ENCODE data around the gene TNS4. TPM values are rescaled to one million over a fixed set of nuclear protein-coding genes. Genes with fewer than 3 reads are reported as not detected.

Gene TNS4
- total RNA-seq, 1 donor from 2014 or later = 14.0 TPM

GRCh38 chr17:40536295-40537171 is 35.1 kb upstream of the TNS4 start:
- intact Hi-C loops (cut with micrococcal nuclease) = no loop called here

- intact Hi-C loops (cut with micrococcal nuclease) = no loop called here
Measured at GRCh38 chr17:40535924-40536294, 34.5 kb upstream of the TNS4 start.

DNA sequence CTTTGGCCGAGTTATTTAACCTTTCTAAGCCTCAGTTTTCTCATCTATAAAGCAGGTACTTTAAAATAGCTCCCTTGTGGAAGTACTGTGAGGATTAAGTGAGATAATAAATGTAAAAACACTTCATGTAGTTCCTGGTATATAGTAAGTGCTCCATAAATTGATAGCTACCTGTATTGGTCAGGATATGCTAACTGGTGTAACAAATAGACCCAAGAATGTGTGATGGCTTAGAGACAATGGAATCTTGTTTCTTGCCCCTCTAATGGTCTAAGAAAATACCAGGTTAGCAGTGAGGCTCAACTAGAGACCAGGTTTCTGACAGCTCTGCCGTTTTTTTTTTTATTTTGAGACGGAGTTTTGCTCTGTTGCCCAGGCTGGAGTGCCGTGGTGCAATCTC is 34.0 kb upstream of the TNS4 start:
- intact Hi-C loops (cut with micrococcal nuclease) = no loop called here

DNA sequence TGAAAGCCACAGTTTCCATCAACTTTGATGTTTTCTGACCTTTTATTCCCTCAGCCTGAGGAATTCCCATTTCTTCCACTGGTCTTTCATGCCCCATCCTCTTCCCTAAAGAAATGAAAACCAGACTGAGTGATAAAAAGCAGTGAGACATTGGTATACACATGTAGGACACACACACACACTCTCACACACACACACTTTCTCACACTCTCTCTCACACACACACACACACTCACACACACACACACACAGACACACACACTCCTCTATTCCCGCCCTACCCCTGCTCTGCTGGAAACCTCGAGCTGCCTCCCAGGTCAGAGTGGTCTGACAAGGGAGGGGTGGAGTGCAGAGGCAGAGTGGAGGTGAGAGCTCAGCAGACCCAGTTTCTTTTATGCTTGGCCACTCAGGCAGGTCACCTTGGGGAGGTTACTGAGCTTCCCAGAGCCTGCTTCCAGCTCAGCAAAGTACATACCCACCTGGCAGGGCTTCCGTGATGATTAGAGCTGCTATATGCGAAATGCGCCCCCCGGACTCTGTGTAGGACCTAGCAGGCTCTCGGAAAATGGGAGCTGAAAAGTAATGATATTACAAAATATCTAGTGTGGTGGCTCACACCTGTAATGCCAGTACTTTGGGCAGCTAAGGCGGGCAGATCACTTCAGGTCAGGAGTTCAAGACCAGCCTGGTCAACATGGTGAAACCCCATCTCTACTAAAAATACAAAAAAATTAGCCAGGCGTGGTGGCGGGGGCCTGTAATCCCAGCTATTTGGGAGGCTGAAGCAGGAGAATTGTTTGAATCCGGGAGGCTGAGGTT is 33.2 kb upstream of the TNS4 start:
- intact Hi-C loops (cut with micrococcal nuclease) = no loop called here

DNA sequence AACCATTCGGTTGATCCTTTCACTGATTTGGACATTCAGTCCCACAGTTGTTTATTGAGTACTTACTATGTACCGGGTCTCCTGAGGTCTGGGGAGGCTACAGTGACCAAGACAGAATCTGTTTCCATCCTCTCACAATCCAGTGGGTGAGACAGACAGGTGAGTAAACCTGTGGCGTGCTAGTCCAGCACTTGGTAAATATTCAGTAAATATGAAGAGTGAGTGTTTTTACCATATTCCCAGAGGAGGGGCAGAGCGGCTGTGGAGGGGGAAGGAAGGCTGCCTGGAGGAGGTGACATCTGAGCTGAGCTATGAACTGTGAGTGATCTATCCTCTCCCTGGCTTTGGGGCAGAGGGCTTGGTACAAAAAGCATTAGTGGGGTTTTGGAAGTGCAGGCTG is 32.5 kb upstream of the TNS4 start:
- intact Hi-C loops (cut with micrococcal nuclease) = loop anchor here (1.0 to 2.0 kb wide), 7 partner anchors 17 to 176 kb away; partner anchors contain the start of gene TOP2A

DNA sequence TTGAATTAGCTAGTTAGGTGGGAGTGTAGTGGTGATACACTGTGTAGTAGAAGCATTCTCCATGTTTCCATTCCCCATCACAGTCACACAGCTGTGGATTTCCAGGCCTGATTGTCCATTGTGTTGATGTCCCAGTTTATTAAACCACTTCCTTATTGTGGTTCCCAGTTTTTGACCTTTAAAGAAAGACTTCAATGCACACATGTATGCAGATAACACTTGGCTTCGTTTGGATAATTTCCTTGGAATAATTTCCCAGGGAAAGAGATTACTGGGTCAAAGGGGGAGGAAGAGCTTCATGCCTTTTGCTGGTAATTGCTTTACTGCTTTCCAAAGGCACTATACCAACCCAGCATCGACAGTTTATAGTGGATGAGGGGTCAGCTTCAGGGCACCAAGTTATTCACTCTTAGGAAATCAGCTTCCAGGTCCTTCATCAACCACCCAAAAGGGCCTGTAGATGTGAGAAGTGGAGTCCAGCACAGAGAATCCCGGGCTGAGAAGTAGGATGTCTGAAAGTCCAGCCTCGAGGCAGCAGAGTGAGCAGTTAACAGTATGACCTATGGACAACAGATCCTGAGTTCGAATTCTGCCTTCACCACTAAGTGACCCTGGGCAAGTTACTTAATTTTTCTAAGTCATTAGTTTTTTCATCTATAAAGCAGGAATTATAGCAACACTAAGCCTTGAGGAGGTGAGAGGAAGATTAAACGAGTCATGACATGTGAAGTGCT is 31.3 kb upstream of the TNS4 start:
- intact Hi-C loops (cut with micrococcal nuclease) = loop anchor here (1.0 to 2.0 kb wide), 7 partner anchors 15 to 174 kb away; partner anchors contain the start of gene TOP2A

DNA sequence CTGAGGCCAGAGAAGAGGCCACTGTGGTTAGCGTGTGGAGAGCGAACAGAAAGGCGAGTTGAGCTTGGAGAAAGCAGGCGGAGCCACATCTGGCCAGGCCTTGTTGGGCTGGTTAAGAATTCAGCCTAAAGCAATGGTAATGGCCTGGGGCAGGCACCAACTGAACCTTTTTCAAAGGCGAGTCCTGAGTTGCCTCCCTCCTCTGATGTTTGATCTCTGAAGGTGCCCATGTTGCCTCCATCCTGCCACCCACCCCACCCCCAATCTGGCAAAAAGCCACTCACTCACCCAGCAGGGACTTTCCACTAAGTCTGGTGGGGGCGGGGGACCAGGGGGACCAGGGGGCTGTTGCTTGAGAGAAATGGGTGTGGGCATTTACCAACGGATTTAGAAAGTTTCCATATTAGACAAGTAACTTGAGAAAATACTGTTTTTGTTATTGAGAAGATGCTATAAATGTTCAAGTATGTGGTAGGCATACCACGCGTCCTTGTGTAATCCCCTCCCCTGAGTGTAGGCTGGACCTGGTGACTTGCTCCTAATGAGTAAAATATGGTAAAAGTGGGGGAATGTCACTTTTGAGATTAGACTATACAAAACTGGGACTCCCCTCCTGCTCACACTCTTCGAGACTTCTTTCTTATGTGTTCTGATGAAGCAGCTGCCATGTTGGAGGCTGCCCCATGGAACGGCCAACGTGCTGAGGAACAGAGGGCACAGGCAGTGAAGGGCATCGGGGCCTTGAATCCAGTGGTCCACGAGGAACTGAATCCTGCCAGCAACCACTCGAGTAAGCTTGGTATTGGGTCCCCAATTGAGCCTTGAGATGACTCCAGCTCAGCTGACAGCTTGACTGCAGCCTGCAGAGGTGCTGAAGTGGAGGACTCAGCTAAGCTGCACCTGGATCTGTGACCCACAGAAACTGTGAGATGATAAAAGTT is 29.9 kb upstream of the TNS4 start:
- intact Hi-C loops (cut with micrococcal nuclease) = no loop called here

GRCh38 chr17:40530531-40530994 is 29.1 kb upstream of the TNS4 start:
- intact Hi-C loops (cut with micrococcal nuclease) = no loop called here

GRCh38 chr17:40529991-40530390 is 28.6 kb upstream of the TNS4 start:
- intact Hi-C loops (cut with micrococcal nuclease) = no loop called here

- intact Hi-C loops (cut with micrococcal nuclease) = no loop called here
Measured at GRCh38 chr17:40528692-40529417, 27.4 kb upstream of the TNS4 start.

DNA sequence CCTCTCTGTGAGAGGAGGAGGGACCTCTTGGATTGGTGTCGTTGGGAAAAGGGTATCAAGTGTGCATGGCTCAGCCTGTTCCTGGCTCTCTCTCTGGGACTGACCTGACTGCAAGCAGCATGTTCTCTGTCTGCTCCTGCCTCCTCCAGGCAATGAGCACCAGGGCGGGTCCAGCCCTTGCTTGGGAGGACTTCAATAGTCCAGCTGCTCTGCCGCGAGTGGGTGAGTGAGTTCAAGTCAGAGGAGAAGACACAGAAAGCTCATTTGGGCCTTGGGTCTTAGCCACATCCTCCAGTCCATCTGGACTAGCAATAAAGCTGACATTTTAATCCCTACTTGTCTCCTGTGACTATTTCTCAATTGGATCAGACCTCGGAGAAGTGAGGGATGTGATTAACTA is 25.2 kb upstream of the TNS4 start:
- intact Hi-C loops (cut with micrococcal nuclease) = no loop called here

GRCh38 chr17:40525294-40525693 is 23.9 kb upstream of the TNS4 start:
- intact Hi-C loops (cut with micrococcal nuclease) = no loop called here

DNA sequence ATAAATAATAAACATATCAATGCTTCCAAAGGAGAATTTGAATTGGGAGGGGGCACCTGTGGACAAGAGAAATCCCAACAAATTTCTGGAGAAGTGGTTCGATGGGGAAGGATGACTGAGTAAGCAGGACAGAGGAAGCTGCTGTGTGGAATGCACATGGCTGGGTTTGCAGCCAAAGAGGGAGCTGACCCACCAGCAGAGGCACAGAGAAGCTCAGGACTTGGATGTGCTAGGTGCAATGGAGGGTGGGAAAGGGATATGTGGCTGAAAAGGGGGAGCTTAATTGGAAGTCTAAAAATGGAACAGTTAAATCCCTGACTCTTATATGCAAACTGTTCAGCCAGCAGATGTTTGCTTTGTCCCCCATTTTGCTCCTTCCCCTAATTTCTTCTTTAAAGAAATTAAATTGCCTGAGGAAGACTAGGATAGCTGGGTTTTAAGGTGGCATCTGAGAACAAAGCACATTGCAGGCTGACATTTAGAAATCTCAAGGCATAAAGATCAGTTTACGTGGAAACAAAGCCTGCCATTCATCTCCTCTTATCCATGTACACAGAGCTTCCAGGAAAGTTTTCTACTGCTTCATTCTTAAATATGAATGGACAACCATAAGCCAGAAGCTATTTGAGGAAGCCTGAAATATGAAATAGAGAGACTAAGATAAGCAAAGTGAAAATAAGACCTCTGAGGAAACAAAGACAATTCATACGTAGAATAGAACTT is 23.0 kb upstream of the TNS4 start:
- intact Hi-C loops (cut with micrococcal nuclease) = no loop called here

DNA sequence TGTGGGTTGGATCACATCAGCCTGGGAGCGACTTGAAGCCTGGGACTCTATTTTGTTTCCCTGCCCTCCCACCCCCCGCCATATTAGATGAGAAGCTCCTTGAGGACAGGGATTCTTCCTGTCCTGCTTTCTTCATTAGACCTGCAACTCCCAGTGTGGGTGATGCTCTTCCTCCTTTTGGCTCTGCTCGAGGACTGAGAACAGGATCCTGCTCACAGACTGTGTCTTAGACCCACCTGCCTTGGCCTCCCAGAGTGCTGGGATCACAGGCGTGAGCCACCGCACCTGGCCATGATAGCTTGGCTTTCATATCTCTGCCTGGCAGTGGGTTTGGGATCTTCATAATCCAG is 21.5 kb upstream of the TNS4 start:
- intact Hi-C loops (cut with micrococcal nuclease) = no loop called here

DNA sequence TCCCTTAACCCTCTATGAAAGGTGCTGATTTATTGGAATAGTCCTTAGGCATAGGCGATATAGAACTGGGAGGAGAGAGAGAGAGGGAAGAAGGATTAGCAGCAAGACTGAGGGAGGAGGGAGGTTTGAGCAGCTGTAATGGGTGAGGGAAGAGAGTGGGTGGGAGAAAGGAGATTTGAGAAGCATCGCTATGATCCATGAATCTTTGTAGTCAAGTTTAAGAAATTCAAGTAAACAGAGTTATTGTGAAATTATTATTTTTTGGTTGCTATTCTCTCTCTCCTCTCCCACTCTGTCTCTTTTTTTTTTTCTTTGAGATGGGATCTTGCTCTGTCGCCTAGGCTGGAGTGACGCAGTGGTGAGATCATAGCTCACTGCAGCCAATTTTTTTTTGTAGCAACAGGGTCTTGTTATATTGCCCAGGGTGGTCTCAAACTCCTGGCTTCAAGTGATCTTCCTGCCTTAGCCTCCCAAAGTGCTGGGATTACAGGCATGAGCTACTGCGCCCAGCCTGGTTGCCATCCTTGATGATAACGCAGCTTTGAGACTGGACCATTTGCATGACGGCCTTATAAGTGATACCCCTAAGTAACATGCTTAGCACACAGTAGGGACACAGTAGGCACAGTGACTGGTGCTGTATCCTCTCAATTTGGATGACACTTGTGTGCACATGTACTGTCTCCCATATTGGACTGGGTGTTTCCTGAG is 21.0 kb upstream of the TNS4 start:
- intact Hi-C loops (cut with micrococcal nuclease) = no loop called here

- intact Hi-C loops (cut with micrococcal nuclease) = no loop called here
Measured at GRCh38 chr17:40520991-40521453, 19.6 kb upstream of the TNS4 start.

DNA sequence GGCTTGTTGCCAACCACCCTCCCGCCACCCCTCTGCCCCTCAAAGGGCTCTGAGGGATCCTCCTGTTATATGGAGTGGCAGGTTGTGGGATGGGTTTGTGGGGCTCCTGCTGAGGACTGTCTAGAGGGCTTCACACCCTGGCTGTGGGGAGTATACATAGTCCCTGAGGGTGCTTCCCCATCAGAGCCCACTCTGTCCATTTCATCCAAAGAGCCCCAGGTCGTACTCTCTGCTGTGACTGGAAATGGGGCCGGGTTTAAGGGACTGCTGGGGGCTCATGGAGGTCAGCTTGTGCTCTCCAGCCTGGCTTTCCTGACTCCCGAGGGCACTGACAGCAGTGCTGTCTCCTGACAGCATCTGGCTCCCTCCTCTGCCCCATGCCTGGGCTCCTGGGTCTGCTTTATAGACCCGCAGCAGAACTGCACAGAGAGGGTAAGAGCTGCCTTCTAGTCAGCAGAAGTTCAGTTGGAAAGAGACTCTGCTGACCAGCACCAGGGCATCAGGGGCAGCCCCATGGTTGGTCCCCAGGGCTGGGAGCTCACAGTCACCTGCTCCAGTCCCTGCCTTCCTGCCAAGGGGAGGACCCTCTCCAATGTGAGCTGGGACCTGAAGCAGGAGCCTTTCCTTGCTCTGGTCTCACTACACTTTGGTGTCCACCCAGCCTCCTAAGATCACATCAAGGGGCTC is 17.8 kb upstream of the TNS4 start:
- intact Hi-C loops (cut with micrococcal nuclease) = loop anchor here (5.0 kb wide), 2 partner anchors 72 to 102 kb away; partner anchors contain the start of gene TOP2A

Data from T-helper 2 cell treated with Interferon-gamma antibody and Interleukin-4, amounts not matched to agents 100 ng/mL and 5 ng/mL, for 36 hours (primary cell).